K562 (cell line): ENCODE data around the gene FOXA3. TPM values are rescaled to one million over a fixed set of nuclear protein-coding genes. Genes with fewer than 3 reads are reported as not detected.

ENCODE experiments used
- BRD9 ChIP-seq: fragments of 450-650 bp; IDR thresholded peaks from 2 replicates; pipeline ENCODE4 v1.6.1; 2018; ENCODE audit warnings: low read depth; ENCODE audit not compliant: partially characterized antibody
- E2F1 ChIP-seq: sonication (generic); formaldehyde crosslinking; IDR thresholded peaks from 2 replicates; pipeline ENCODE4 v1.8.1; 2023; ENCODE audit warnings: mild to moderate bottlenecking, missing genetic modification reagents, moderate library complexity
- ETV6 ChIP-seq, 3 experiments: fragments of 150-350 bp in 1 of 3; sonication (generic) in 1 of 3; formaldehyde crosslinking in 1 of 3; IDR thresholded peaks; 2 replicates each; pipeline versions ENCODE4 v1.6.1 to v1.8.0; 2014 to 2022; ENCODE audit warnings: borderline replicate concordance in 2 of 3, low read depth in 2 of 3, antibody characterized with exemption in 1 of 3, low read length in 1 of 3, mild to moderate bottlenecking in 1 of 3, missing genetic modification reagents in 1 of 3
- MED1 ChIP-seq: sonication (generic); formaldehyde crosslinking; IDR thresholded peaks from 2 replicates; pipeline ENCODE4 v1.8.1; 2023; ENCODE audit warnings: missing genetic modification reagents, borderline replicate concordance
- MTA1 ChIP-seq: fragments of 450-650 bp; IDR thresholded peaks from 2 replicates; pipeline ENCODE4 v1.6.1; 2017; ENCODE audit warnings: borderline replicate concordance
- MTA3 ChIP-seq: fragments of 450-650 bp; formaldehyde crosslinking; IDR thresholded peaks from 2 replicates; pipeline ENCODE4 v1.6.1; 2017; ENCODE audit warnings: mild to moderate bottlenecking, borderline replicate concordance
- NFRKB ChIP-seq: fragments of 450-650 bp; IDR thresholded peaks from 2 replicates; pipeline ENCODE4 v1.6.1; 2016; ENCODE audit warnings: low read depth
- NRF1 ChIP-seq, 2 experiments: fragments of 450-650 bp; IDR thresholded peaks in 1 of 2; conservative IDR thresholded peaks in 1 of 2; 2 replicates each; pipeline ENCODE4 v1.6.1; 2014; ENCODE audit warnings: mild to moderate bottlenecking in 2 of 2
- ZBTB12 ChIP-seq: fragments of 250-450 bp; sonication (Bioruptor Pico); IDR thresholded peaks from 2 replicates; pipeline ENCODE4 v1.4.0; 2020
- ZEB2 ChIP-seq: fragments of 450-650 bp; IDR thresholded peaks from 2 replicates; pipeline ENCODE4 v1.6.1; 2016
- polyA plus RNA-seq, 8 experiments: library from polyadenylated mRNA; depleted of rRNA in 4 of 8; stranded (reverse) in 5 of 8; unstranded in 3 of 8; fragments of >200 nt; fragmentation: Nextera tagmentation in 2 of 8; fragmentation: Illumina TruSeq in 1 of 8; extraction: Ambion mirVana in 2 of 8; extraction: Trizol in 1 of 8; gene quantifications; 2 replicates each; pipeline versions ENCODE4 v1.2.1 to v1.2.3, GENCODE V29; 2011 to 2014; ENCODE audit warnings: inconsistent platforms in 1 of 8, missing spikeins in 1 of 8
- total RNA-seq, 7 experiments: library from RNA; depleted of rRNA in 6 of 7; stranded (reverse); fragments of >200 nt in 6 of 7; fragmentation: Illumina TruSeq in 2 of 7; extraction: Trizol in 2 of 7; gene quantifications; 2 replicates each; pipeline versions ENCODE4 v1.2.1 to v1.2.3, GENCODE V29; 2011 to 2021; ENCODE audit warnings: low replicate concordance in 1 of 7

FOXA3 gene
- total and polyA plus RNA-seq, 9 of the 15 experiments (the other 6 are each of a cell fraction or from before 2014, with no cell fraction given), result 1.3 to 15.5 (median 4.7) TPM

- TF ChIP-seq NFRKB (peak; percentile 68; the same call in 1 of the 2 replicates), NRF1 (conservative IDR thresholded peaks at IDR 0.05 in 1 of 2, IDR thresholded peaks at IDR 0.05 in 1 of 2) (no peak; a peak in 1 of 4 replicates), ETV6 (IDR thresholded peaks at IDR 0.05; ENCODE audit: borderline replicate concordance in 1 of 2, low read depth in 2 of 2, low read length in 1 of 2) (no peak), ETV6 (CRISPR knock-in tag; IDR thresholded peaks at IDR 0.05; ENCODE audit: borderline replicate concordance) (0 out of 2 replicates have a peak, but pooled peaks have one; percentile 23), ZBTB12 (CRISPR knock-in tag) (peak; percentile 77), ZEB2 (no peak), E2F1 (CRISPR knock-in tag) (peak; percentile 78), MTA3 (no peak), BRD9 (peak; percentile 56), MED1 (CRISPR knock-in tag) (no peak), MTA1 (peak; percentile 42; the same call in 1 of the 2 replicates)
Observed at GRCh38 chr19:45886427-45887199, 22.5 kb downstream of the FOXA3 start (continued).
